Gastrocnemius medialis (tissue), 4 donors: ENCODE results near the gene CENPU.

Experiments used
- CTCF ChIP-seq, 5 experiments: fragments of 450-650 bp in 3 of 5; fragments of 200-600 bp in 2 of 5; sonication (generic) in 2 of 5; IDR thresholded peaks in 4 of 5; conservative IDR thresholded peaks in 1 of 5; 1 replicate in 4 of 5; 2 replicates in 1 of 5; pipeline ENCODE4 v1.5.1; 2016 to 2019; ENCODE audit warnings: antibody characterized with exemption in 5 of 5, mild to moderate bottlenecking in 3 of 5, moderate library complexity in 3 of 5
- POLR2A ChIP-seq, 2 donors: fragments of 450-650 bp; IDR thresholded peaks; one replicate each; pipeline ENCODE4 v1.6.1; 2017; ENCODE audit warnings: antibody characterized with exemption in 2 of 2, mild to moderate bottlenecking in 2 of 2, moderate library complexity in 2 of 2

- no peak for TF ChIP-seq CTCF (IDR thresholded peaks at IDR 0.05 in 4 of 5, conservative IDR thresholded peaks at IDR 0.05 in 1 of 5)
- TF ChIP-seq POLR2A (IDR thresholded peaks at IDR 0.05) = no peak
These were observed 35.4 kb upstream of the CENPU start for GRCh38 chr4:184769141-184769765.
